HG02840 (cell line): ENCODE data around the gene RAD51B.

Experiments
- ATAC-seq: cut with Tn5 transposase; IDR thresholded peaks from one replicate; pipeline ENCODE4 v1.9.1; 2021; ENCODE audit warnings: mild to moderate bottlenecking, moderate library complexity, moderate number of reproducible peaks; ENCODE audit not compliant: unreplicated experiment, low FRiP score

Gene RAD51B

GRCh38 chr14:68639758-68640574 is 820.4 kb downstream of the RAD51B start:
- no peak for ATAC-seq

GRCh38 chr14:68643673-68644072 is 824.1 kb downstream of the RAD51B start:
- ATAC-seq = no peak

GRCh38 chr14:68644101-68644500 is 824.5 kb downstream of the RAD51B start:
- no peak for ATAC-seq

GRCh38 chr14:68645371-68645770 is 825.8 kb downstream of the RAD51B start:
- ATAC-seq = no peak

GRCh38 chr14:68649476-68650189 is 830.1 kb downstream of the RAD51B start:
- no peak for ATAC-seq

- no peak for ATAC-seq
Measured at GRCh38 chr14:68650404-68650994, 830.9 kb downstream of the RAD51B start.

- ATAC-seq = no peak
Measured at GRCh38 chr14:68651075-68651474, 831.5 kb downstream of the RAD51B start.

- no peak for ATAC-seq
Measured at GRCh38 chr14:68651652-68652432, 832.3 kb downstream of the RAD51B start.

- ATAC-seq = no peak
Measured at GRCh38 chr14:68652433-68652690, 832.8 kb downstream of the RAD51B start.

GRCh38 chr14:68653108-68653507 is 833.5 kb downstream of the RAD51B start:
- ATAC-seq = no peak

- no peak for ATAC-seq
Measured at GRCh38 chr14:68653804-68654203, 834.2 kb downstream of the RAD51B start.

- no peak for ATAC-seq
Measured at GRCh38 chr14:68654471-68654941, 834.9 kb downstream of the RAD51B start.

- no peak for ATAC-seq
Measured at GRCh38 chr14:68655021-68655831, 835.6 kb downstream of the RAD51B start.

- ATAC-seq = no peak
Measured at GRCh38 chr14:68655911-68656316, 836.3 kb downstream of the RAD51B start.

- no peak for ATAC-seq
Measured at GRCh38 chr14:68656452-68656851, 836.9 kb downstream of the RAD51B start.

GRCh38 chr14:68657300-68658028 is 837.9 kb downstream of the RAD51B start:
- ATAC-seq = no peak

- no peak for ATAC-seq
Measured at GRCh38 chr14:68658029-68658509, 838.5 kb downstream of the RAD51B start.

GRCh38 chr14:68658943-68659931 is 839.7 kb downstream of the RAD51B start:
- no peak for ATAC-seq
